Cardiac fibroblast (primary cell): Measurements from ENCODE around the gene ZWILCH.

ENCODE experiments used
- DNase-seq, 2 donors: peaks; one replicate each; pipeline versions ENCODE4 v3.0.0 to v3.0.0-alpha.2; 2010; ENCODE audit warnings: low read depth in 2 of 2
- H3K4me3 ChIP-seq, 2 donors: replicated peaks in 1 of 2; 1 replicate in 1 of 2; 2 replicates in 1 of 2; pipeline ENCODE4 v1.5.1; 2011; ENCODE audit warnings: low read depth in 2 of 2, low read length in 2 of 2, mild to moderate bottlenecking in 2 of 2, moderate library complexity in 1 of 2
- CTCF ChIP-seq: IDR thresholded peaks from one replicate; pipeline ENCODE4 v1.5.1; 2011; ENCODE audit warnings: low read depth, mild to moderate bottlenecking, low read length, inconsistent platforms

Gene ZWILCH

GRCh38 chr15:66572146-66572545 is 67.0 kb downstream of the ZWILCH start:
- DNase-seq, result no peak
- no peak overlapping the region for H3K4me3 ChIP-seq
- TF ChIP-seq CTCF, result no peak

- TF ChIP-seq CTCF, result no peak
- H3K4me3 ChIP-seq, result no peak overlapping the region
- no peak for DNase-seq
Measured at GRCh38 chr15:66573348-66573718, 68.2 kb downstream of the ZWILCH start.

GRCh38 chr15:66573719-66574595 is 68.8 kb downstream of the ZWILCH start:
- peak; percentile 48 to 73 for DNase-seq
- no peak for TF ChIP-seq CTCF
- no peak overlapping the region for H3K4me3 ChIP-seq

- no peak for DNase-seq
- no peak overlapping the region for H3K4me3 ChIP-seq
- no peak for TF ChIP-seq CTCF
Measured at GRCh38 chr15:66574596-66574950, 69.4 kb downstream of the ZWILCH start.

GRCh38 chr15:66578286-66578875 is 73.3 kb downstream of the ZWILCH start:
- H3K4me3 ChIP-seq, result no peak overlapping the region
- TF ChIP-seq CTCF, result no peak
- DNase-seq, result peak; percentile 77 to 91

GRCh38 chr15:66580643-66581042 is 75.5 kb downstream of the ZWILCH start:
- TF ChIP-seq CTCF, result no peak
- H3K4me3 ChIP-seq, result no peak overlapping the region
- peak; percentile 75 to 79 for DNase-seq
